GM21390 (cell line): ENCODE results near the gene ITFG2.
"Not testable (repeated sequence)": the region's sequence is repeated elsewhere in the genome, so short reads cannot be mapped to it uniquely, and the experiment has no call there.

Experiments
- ATAC-seq: cut with Tn5 transposase; IDR thresholded peaks from one replicate; pipeline ENCODE4 v1.9.1; 2021; ENCODE audit not compliant: unreplicated experiment

The ITFG2 gene

DNA sequence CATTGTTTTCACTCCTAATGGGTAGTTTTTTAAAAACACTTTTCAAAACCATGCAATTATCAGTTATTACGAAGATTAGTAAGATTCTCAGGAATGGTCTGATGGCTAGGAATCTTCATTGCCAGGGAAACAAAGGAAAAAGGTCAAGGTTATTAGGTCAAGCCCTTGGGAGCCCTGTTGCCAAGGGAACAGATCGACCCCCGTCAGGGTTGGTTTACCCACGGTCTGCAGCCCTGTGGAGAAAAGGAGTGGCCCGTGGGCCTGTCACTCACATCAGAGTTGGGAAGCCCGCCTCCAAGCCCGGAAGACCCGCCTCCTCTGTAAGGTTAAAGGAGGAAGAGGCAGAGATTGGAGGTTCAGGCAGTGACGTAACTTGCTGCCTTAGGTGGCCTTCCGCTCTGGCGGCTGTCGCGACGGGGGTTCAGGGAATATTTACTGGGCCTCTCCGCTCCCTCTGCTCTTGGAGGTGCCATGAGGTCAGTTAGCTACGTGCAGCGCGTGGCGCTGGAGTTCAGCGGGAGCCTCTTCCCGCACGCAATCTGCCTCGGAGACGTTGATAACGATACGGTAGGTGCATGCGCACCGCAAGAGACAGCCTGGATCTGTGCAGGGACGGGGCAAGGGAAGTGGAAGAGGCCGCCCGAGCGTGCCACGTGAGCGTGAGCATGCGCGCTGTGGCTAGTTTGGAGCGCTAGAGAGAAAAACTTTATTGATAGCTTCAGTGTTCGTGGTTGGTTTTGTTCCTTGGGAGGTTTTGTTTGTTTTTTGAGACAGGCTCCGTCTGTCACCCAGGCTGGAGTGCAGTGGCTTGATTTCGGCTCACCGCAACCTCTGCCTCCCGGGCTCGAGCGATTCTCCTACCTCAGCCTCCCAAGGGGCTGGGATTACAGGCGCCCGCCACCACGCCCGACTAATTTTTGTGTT, at the start of gene ITFG2:
Gene ITFG2 (plus strand): TSS at position 379 of the 924 bp plus-strand sequence. CDS start 93 bp downstream, at position 472.
- peak; percentile 96 for ATAC-seq

DNA sequence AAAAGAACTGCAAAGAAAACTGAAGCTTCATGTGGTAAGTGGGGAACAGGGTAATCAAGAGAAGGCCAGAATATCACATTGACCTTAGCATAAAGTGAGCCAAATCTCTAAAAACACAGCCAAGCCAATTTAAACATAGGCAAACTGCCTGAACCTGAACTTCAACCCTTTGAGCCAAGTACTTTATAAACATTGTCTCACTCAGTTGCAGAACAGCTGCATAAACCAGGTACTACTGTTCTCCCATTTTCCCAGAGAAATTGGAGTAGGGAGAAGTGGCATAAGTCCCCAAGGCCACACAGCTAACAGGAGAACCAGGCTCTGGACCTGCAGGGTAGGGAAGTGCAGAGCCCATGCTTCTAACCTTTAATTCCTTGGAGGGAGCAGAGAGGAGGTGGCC, 48.1 kb upstream of the ITFG2 start:
- no peak for ATAC-seq

- no peak for ATAC-seq
These were observed 47.4 kb upstream of the ITFG2 start for GRCh38 chr12:2765052-2765451.

DNA sequence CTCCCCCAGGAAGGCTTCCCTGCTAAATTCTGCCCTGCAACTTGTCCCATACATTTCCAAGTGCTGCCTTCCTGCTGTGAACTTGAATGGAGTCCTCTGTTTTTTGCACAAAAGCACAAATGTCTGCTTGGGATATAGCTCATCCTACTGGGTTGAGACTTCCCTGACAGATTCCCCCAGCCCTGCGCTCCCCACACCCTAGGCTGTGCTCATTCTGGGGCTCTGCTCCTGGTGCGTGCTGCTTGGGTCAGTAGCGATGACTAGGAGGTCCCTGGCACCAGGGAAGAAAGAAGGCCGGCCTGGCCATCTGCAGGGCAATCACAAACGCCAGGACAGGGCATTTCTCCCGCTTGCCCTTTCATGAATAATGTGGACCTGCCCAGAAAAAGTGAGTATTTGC, 46.9 kb upstream of the ITFG2 start:
- no peak for ATAC-seq

GRCh38 chr12:2768224-2768961, 44.1 kb upstream of the ITFG2 start:
- ATAC-seq = no peak

GRCh38 chr12:2769866-2770533, 42.5 kb upstream of the ITFG2 start:
- no peak for ATAC-seq

DNA sequence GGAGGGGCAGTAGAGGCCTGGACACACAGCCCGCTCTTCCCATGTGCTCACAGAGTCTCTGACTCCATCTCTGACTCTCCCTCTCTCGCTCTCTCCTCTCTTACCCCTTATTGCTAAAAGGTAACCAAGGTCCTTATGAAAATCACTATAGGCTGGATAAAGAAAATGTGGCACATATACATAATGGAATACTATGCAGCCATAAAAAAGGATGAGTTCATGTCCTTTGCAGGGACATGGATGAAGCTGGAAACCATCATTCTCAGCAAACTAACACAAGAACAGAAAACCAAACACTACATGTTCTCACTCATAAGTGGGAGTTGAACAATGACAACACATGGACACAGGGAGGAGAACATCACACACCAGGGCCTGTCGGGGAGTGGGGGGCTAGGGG, 41.9 kb upstream of the ITFG2 start:
- ATAC-seq = not testable (repeated sequence)

DNA sequence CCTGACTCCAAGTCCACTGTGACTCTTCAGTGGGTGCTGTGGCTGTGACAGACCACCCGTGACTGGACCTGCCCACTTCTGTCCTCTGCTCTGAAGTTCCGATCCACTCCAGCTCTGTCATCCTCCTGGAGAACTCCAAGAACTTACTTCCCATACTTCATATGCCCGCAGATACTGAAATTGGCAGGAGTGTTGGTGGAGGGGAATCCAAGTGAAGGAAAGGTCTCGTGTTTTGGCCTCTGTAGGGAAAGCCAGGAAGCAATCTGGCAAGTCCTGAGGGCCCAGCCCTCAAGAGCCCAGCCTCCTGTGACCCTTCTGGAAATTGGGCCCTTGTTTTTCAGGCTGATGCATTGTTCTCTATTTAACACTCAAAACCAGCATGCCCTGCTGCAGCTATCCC, 40.1 kb upstream of the ITFG2 start:
- no peak for ATAC-seq

- no peak for ATAC-seq
These were observed 39.1 kb upstream of the ITFG2 start for GRCh38 chr12:2773199-2773875.

DNA sequence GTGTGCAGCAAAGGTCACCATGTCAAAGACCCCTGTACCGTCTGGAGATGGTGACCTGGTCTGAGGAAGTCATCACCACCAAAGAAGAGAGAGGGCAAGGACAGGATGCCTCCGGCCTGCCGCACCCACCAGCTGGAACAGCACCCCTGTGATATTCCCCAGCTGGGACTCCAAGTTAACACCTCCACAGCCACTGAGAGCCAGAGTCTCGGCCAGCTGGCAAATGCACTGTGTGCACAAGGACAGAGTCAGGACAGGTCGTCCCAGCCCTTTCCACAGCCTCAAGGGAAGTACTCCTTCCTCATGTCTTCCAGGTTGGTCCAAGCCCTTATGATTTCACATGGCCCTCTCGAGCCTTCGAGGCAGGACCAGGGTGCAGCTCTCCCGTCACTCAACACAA, 37.0 kb upstream of the ITFG2 start:
- ATAC-seq = no peak

- ATAC-seq = no peak
These were observed 36.2 kb upstream of the ITFG2 start for GRCh38 chr12:2776129-2776806.

GRCh38 chr12:2779281-2779680, 33.2 kb upstream of the ITFG2 start:
- ATAC-seq = no peak

- ATAC-seq = no peak
These were observed 28.4 kb upstream of the ITFG2 start for GRCh38 chr12:2783936-2784600.

GRCh38 chr12:2785017-2785416, 27.5 kb upstream of the ITFG2 start:
- no peak for ATAC-seq

- no peak for ATAC-seq
These were observed 21.4 kb upstream of the ITFG2 start for GRCh38 chr12:2791089-2791488.

GRCh38 chr12:2792671-2793500, 19.6 kb upstream of the ITFG2 start:
- ATAC-seq = no peak

DNA sequence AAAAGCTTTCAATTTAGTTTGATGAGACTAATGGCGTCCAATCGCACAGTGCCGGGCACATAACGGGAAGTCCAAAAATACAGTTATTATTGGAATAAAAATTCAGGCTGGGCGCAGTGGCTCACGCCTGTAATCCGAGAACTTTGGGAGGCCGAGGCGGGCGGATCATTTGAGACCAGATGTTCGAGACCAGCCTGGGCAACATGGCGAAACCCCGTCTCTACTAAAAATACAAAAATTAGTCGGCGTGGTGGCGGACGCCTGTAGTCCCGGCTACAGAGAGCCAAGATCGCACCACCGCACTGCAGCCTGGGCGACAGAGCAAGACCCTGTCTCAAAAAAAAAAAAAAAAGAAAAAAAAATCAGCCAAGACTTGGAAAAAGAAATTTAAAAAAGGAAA, 18.9 kb upstream of the ITFG2 start:
- no peak for ATAC-seq

DNA sequence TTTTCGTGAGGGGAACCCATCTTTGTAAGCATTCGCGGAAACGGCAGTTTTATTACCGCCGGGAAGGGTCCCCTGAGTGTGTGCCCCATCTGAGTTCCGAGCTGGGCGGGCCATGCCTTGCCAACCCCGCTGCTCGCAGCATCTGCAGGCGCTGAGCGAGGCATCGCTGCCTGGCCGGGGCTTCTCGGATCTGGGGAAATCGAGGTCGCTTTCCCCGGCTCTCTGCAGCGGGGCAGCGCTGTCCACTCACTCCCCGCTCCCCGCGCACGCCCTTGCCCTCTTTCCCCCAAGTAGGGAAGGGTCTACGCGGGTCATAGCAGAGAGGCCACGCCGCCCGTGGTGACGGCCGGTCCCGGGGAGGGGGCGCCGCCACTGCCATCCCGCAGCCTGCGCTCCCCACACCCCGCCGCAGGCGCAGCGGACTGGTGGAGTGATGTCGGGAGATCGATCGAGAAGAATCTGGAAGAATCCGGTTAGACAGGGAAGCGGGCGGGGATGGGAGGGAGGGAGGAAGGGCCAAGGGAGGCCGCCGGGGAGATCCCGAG, 18.2 kb upstream of the ITFG2 start:
- no peak for ATAC-seq
